ENCODE measurements around the gene GGA1. TPM values are rescaled to one million over a fixed set of nuclear protein-coding genes. Genes with fewer than 3 reads are reported as not detected.

GGA1 gene
- total and polyA plus RNA-seq, 2 of the 4 experiments (the other 2 are of a cell fraction) = 17.2 to 48.5 TPM

DNA sequence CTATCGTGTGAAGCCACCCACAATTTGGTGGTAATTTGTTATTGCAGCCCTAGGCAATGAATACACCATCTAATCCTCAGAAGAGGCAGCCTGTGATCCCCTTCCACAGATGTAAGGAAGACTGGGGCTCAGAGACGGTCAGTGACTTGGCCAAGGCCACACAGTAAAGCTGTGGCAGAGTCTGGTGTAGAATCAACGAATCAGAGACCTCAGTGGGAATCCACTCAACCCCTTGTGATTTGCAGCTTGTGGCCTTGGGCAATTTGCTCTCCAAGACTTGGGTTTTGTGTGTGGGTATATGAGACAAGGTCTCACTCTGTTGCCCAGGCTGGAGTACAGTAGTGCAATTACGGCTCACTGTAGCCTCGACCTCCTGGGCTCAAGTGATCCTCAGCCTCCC is 30.6 kb upstream of the GGA1 start:
- no TSS peak for BruUV-seq (replicated peaks)
- in situ Hi-C loops (cut with MboI; ENCODE audit: low sequenced_read_pairs) = no loop called here

More for the DNA sequence above, 30.6 kb upstream of the GGA1 start:
- no peaks in the 10 kb centered on the region for H3K9me1 ChIP-seq (ENCODE audit: insufficient read depth, low read length)
- CTCF ChIA-PET = no interaction called here
- no peak overlapping the region for H3K27ac ChIP-seq (ENCODE audit: insufficient read depth, low read length)
- no peak overlapping the region for H3K4ac ChIP-seq (ENCODE audit: low read depth, low read length)
- no peak overlapping the region for H2AK9ac ChIP-seq (replicated peaks; ENCODE audit: low read depth, low read length, poor library complexity)
- intact Hi-C loops (cut with micrococcal nuclease) = no loop called here
- no peak overlapping the region for H2BK20ac ChIP-seq (ENCODE audit: low read depth, low read length)
- no peaks in the 10 kb centered on the region; the same call in 1 of the 2 replicates for H3K36me3 ChIP-seq (ENCODE audit: control insufficient read depth, insufficient read depth, low read length)
- no peak overlapping the region for H3K4me2 ChIP-seq (ENCODE audit: low read depth, low read length)
- TF ChIP-seq RCOR1 (IDR thresholded peaks at IDR 0.05; ENCODE audit: insufficient replicate concordance, low read length) = no peak
- no peak for TF ChIP-seq NFE2L2 (IDR thresholded peaks at IDR 0.05; ENCODE audit: low read depth, low read length)
- TF ChIP-seq CHD1 (IDR thresholded peaks at IDR 0.05; ENCODE audit: low read depth, low read length) = no peak
- TF ChIP-seq, protein P1, sequence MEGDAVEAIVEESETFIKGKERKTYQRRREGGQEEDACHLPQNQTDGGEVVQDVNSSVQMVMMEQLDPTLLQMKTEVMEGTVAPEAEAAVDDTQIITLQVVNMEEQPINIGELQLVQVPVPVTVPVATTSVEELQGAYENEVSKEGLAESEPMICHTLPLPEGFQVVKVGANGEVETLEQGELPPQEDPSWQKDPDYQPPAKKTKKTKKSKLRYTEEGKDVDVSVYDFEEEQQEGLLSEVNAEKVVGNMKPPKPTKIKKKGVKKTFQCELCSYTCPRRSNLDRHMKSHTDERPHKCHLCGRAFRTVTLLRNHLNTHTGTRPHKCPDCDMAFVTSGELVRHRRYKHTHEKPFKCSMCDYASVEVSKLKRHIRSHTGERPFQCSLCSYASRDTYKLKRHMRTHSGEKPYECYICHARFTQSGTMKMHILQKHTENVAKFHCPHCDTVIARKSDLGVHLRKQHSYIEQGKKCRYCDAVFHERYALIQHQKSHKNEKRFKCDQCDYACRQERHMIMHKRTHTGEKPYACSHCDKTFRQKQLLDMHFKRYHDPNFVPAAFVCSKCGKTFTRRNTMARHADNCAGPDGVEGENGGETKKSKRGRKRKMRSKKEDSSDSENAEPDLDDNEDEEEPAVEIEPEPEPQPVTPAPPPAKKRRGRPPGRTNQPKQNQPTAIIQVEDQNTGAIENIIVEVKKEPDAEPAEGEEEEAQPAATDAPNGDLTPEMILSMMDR (conservative IDR thresholded peaks at IDR 0.05; ENCODE audit: low read depth, low read length) = no peak
- no peak for TF ChIP-seq MAFK (IDR thresholded peaks at IDR 0.05; ENCODE audit: low read depth, low read length)
- TF ChIP-seq RAD21 (IDR thresholded peaks at IDR 0.05; ENCODE audit: low read length) = no peak
- no peak for TF ChIP-seq RFX5 (IDR thresholded peaks at IDR 0.05; ENCODE audit: low read depth, low read length)
- no peak for TF ChIP-seq POLR2A (IDR thresholded peaks at IDR 0.05; ENCODE audit: low read depth, low read length)
- no peak for TF ChIP-seq MXI1 (IDR thresholded peaks at IDR 0.05; ENCODE audit: borderline replicate concordance, low read depth, low read length)
- no peak for TF ChIP-seq BHLHE40 (IDR thresholded peaks at IDR 0.05; ENCODE audit: low read depth, low read length)
- no peak for TF ChIP-seq FOS (IDR thresholded peaks at IDR 0.05; ENCODE audit: low read depth, low read length)
- TF ChIP-seq, protein P2, sequence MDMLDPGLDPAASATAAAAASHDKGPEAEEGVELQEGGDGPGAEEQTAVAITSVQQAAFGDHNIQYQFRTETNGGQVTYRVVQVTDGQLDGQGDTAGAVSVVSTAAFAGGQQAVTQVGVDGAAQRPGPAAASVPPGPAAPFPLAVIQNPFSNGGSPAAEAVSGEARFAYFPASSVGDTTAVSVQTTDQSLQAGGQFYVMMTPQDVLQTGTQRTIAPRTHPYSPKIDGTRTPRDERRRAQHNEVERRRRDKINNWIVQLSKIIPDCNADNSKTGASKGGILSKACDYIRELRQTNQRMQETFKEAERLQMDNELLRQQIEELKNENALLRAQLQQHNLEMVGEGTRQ (IDR thresholded peaks at IDR 0.05; ENCODE audit: low read depth, low read length) = no peak
- no peak for TF ChIP-seq SMC3 (IDR thresholded peaks at IDR 0.05; ENCODE audit: low read depth, low read length)
- no peak for TF ChIP-seq CEBPB (IDR thresholded peaks at IDR 0.05; ENCODE audit: low read depth, low read length)
- H2BK5ac ChIP-seq (ENCODE audit: low read depth, low read length, poor library complexity, severe bottlenecking) = no peak overlapping the region
- ATAC-seq (ENCODE audit: low read depth) (no peak), DNase-seq (no peak)
- H3K79me1 ChIP-seq (ENCODE audit: low read depth in 1 of 2, low read length in 2 of 2) = no peaks in the 10 kb centered on the region
- POLR2A ChIA-PET (ENCODE audit: unreplicated experiment) = no interaction called here
- H2BK120ac ChIP-seq (ENCODE audit: low read depth, low read length) = no peak overlapping the region
- H3K14ac ChIP-seq (replicated peaks; ENCODE audit: low read depth, low read length) = no peak overlapping the region
- no peak overlapping the region for H3K56ac ChIP-seq (ENCODE audit: extremely low read depth, insufficient read depth, low read length)
- no peak overlapping the region for H2BK15ac ChIP-seq (ENCODE audit: low read depth, low read length)
- no peak overlapping the region for H3K4me3 ChIP-seq (ENCODE audit: insufficient read depth, low read depth, low read length)
- peaks cover 6% of the 10 kb centered on the region; the same call in 1 of the 2 replicates for H3K27me3 ChIP-seq (ENCODE audit: control insufficient read depth, insufficient read depth, low read length)
- no peak overlapping the region for H4K91ac ChIP-seq (ENCODE audit: insufficient read depth, low read depth, low read length)
- peaks cover 3% of the 10 kb centered on the region for H3K4me1 ChIP-seq (ENCODE audit: control insufficient read depth, insufficient read depth, low read length)
- H3K18ac ChIP-seq (ENCODE audit: low read depth, low read length) = no peak overlapping the region
- no peak overlapping the region for H3K23ac ChIP-seq (ENCODE audit: low read depth, low read length)
- no CpG with 5 or more reads among the region's 5 CpGs for WGBS, 2 experiments (ENCODE audit: extremely low coverage in 2 of 2, insufficient read length in 1 of 2)
- dilution Hi-C loops (cut with HindIII; ENCODE audit: low sequenced_read_pairs, unreplicated experiment) = no loop called here
- H4K8ac ChIP-seq (ENCODE audit: low read depth in 2 of 2, low read length in 2 of 2) = no peak overlapping the region
- no peak overlapping the region for H2AK5ac ChIP-seq (ENCODE audit: low read depth, low read length)
- H2AFZ ChIP-seq (replicated peaks; ENCODE audit: low read length, poor library complexity) = no peak overlapping the region
- no peaks in the 10 kb centered on the region for H3K9me3 ChIP-seq (ENCODE audit: control insufficient read depth, insufficient read depth, low read length)
- no peak overlapping the region for H3K9ac ChIP-seq (ENCODE audit: low read depth, low read length)
- H4K20me1 ChIP-seq (ENCODE audit: insufficient read depth, low read length) = no peaks in the 10 kb centered on the region; the same call in 1 of the 2 replicates
- H4K5ac ChIP-seq (ENCODE audit: low read depth, low read length) = no peak overlapping the region

Measured in IMR-90 (cell line).